ENCODE data around the gene FBXW11.

GRCh38 chr5:171945066-171945465 lies 61.4 kb downstream of the FBXW11 start:
- no peak for TF ChIP-seq CTCF (conservative IDR thresholded peaks at IDR 0.05; ENCODE audit: low read length)
- no peak for TF ChIP-seq EZH2phosphoT487 (IDR thresholded peaks at IDR 0.05; ENCODE audit: borderline replicate concordance)

Data from Loucy (cell line).